ENCODE measurements around the gene STARD7.
"Not testable (repeated sequence)": the region's sequence is repeated elsewhere in the genome, so short reads cannot be mapped to it uniquely, and the experiment has no call there.

STARD7 gene

GRCh38 chr2:96160366-96160765 lies 48.3 kb downstream of the STARD7 start:
- DNase-seq, result not testable (repeated sequence)

DNA sequence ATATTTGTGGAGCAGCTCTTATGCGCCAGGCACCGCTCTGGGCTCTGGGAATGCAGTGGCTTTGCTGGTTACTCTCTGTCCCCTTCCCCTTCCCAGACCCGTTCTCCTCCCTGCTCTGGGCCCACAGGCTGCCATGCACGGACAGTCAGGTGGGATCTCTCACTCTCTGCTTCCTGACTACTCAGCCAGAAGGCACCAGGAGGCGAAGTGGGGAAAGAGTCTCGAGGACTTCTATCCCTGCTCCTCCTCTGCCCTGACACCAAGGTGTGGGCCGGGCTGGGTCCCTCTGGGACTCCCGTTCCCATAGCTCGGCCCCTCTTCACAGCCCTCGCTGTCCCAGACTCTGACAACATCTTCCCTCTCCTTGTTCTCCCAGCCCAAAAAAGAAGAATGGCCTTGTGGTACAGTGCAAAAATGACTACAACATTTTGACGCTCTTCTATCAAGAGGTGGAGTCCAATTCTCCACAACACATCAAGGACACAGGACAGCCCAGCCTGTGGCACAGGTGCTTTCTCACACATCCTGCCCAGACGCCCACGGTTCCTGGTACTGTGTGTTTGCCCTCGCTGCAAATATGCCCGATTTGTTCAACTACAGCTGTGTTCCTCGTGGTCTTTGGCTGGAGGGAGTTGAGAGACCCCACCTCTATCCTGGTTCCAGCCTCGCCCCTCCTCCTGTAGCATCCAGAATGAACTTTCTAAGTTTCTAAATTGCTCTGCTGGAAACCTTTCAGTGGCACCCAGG lies 49.4 kb downstream of the STARD7 start:
- peak; percentile 49 for DNase-seq

GRCh38 chr2:96158554-96158940 lies 50.1 kb downstream of the STARD7 start:
- no peak for DNase-seq

DNA sequence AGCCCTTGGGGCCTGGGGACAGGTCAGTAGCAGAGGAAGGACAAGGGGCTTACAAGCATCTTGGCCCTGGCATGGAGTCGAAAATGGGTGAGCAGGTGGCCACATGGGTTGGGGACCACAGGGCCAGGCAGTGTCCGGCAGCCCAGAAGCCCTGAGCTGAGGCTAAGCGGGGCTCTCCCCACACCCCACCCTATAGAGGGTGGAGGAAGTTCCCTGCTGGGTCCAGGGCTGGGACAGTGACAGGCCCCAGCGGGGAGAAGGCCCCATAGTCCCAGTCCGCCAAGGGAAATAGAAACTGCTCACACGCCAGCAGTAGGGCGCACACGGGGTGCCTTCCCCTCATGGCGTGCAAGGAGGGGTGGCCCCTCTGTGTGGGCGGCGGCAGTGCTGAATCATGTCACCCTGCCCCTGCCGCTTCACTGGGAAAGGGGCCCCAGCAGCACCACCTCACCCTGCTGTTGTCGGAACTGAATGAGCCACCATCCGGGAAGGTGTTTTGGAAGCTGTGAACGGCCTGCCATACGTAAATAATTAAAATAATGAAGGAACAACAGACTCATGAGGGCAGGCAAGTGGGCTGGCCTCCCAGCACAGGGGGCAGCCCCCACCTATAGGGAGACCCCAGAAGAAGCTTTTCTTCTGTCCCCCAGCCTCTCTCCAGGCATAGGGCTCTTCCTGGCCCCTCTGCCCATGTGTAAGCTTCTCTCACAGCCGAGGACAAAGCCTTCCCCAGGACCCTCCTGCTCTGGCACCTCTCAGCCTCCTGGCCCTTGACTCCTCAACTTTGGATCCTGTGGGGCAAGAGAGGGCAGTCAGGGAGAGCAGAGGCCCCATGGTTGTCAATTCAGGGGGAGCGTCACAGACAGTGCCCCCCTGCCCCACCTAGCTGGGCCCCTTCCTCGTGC lies 50.7 kb downstream of the STARD7 start:
- DNase-seq, result peak; percentile 82

DNA sequence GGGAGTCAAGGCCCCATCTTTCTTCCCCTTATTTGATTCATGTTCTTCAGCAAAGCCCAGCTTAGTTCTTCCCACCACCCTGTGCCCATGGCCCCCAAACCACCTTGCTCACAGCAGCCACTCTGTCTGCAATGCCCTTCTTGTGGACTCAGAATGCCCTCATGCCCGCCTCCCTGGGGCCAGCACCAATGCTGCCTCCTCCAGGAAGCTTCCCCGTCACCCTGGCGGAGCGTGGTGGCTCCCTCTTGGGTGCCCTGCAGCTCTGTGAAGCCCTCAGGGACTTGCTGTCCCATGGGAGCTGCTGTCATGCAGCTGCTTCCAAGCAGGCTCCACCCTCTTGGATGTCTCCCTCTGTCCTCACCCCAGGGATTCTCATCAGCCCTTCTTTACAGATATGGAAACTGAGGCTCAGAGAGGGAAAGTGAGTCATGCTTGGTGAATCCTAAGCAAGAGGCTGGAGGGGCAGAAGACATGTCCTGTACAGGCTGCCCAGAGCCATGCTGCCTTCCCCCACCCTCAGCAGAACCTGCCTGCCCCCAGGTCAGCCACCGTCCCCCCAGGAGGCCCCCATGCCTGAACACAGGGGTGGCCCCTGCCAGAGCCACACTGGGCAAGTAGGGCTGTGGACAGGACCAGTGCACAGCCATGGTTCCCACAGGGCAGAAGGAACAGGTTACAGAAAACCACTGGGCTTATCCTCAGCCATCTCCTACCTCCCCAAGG lies 51.5 kb downstream of the STARD7 start:
- no peak for DNase-seq

DNA sequence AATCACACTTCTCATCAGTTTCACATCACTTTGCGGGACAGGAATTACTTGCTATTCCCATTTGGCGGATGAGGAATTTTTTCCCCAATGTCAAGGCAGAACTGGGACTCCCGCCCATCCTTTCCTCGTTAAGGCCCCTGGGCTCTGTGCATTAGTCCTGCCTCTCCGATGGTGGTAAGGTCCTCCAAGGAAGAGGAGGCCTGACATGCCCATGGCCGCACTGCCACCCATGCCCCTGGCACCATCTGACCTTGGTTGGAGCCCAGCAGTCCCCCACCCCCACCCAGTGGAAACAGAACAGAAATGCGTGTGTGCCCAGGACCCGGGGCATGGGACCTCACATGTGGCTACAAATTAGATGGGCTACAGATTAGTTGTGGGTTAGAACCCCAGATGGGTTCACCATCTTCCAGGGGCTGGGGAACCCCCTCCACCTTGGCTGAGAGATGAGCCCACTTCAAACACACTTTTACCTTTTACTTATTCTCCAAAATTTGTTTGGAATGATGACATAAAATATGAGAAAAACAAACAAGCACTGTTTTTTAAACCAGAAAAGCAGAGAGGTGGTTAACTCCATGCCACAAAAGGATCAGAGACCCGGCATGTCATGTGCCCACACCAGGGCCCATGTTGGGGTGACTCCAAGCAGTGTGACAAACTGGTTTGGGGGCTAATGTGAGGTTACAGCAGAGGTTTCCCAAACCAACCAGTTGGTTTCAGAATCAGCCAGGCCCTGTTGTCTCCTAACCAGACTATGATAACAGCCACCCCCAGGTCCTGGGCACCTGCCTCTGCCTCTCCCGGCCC lies 52.4 kb downstream of the STARD7 start:
- DNase-seq, result no peak

- DNase-seq, result no peak
These were observed 53.9 kb downstream of the STARD7 start for GRCh38 chr2:96154506-96155380.

- DNase-seq, result no peak
These were observed 54.6 kb downstream of the STARD7 start for GRCh38 chr2:96153991-96154431.

- DNase-seq, result no peak
These were observed 55.3 kb downstream of the STARD7 start for GRCh38 chr2:96153291-96153713.

- no peak for DNase-seq
These were observed 56.1 kb downstream of the STARD7 start for GRCh38 chr2:96152304-96153161.

DNA sequence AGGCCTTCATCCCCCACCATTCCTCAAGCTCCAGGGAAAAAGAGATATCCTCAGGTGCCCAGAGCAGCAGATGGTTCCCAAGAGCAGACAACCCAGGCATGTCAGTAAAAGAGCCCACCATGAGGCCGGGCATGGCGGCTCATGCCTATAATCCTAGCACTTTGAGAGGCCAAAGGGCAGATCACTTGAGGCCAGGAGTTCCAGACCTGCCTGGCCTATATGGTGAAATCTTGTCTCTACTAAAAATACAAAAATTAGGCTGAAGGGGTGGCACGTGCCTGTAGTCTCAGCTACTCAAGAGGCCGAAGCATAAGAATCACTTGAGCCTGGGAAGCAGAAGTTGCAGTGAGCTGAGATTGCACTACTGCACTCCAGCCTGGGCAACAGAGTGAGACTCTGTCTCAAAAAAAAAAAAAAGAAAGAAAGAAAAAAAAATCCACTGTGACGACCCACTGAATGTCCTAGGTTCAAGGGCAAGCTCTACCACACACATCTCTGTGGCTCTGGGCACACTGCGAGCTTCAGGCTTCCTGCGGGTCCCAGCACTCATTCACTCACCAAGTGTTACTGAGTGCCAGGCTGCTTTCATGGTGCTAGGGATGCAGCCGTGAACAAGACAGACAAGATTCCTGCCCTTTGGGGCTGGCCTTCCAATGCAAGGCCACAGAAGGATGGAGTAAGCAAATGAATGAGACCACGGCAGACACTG lies 56.9 kb downstream of the STARD7 start:
- no peak for DNase-seq

GRCh38 chr2:96150791-96151594 lies 57.6 kb downstream of the STARD7 start:
- DNase-seq, result no peak

- DNase-seq, result no peak
These were observed 58.5 kb downstream of the STARD7 start for GRCh38 chr2:96150007-96150640.

- peak; percentile 94 for DNase-seq
These were observed 60.0 kb downstream of the STARD7 start for GRCh38 chr2:96148410-96149217.

DNA sequence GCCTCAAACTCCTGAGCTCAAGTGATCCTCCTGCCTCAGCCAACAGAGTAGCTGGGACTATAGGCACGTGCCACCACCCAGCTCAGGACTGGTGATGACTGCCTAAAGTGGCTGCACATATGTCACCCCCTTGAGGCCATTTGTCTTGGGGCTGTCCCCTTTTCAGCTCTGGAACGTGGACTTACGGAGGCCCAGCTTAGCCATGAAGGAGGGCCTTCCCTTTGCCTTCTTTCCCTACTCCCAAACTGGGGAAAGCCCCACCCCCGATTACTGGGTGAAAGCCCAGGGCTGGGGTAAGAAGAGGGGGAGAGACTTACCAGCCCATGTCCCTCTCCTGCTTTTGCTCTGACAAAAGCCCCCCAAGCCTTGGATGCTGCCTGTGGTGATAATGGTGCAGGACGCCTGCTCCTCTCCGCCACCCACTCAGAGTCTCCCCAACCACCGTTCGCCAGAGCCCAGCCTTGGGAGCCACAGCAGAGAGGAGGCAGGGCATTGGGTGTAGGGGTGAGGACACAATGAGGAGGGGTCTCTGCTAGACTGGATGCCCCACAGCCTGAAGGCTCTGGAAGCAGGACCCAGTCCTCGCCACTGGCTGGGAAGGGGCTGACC lies 60.9 kb downstream of the STARD7 start:
- no peak for DNase-seq

GRCh38 chr2:96146881-96147592 lies 61.6 kb downstream of the STARD7 start:
- no peak for DNase-seq

All from CD4-positive, alpha-beta T cell treated with Interleukin-4 for 4 hours (primary cell).